Iris pigment epithelial cell (primary cell): ENCODE measurements around the gene C7orf33.

ENCODE experiments used
- DNase-seq: peaks from one replicate; pipeline ENCODE4 v3.0.0-alpha.2; 2011; ENCODE audit warnings: low read depth

C7orf33 gene

GRCh38 chr7:148626828-148627227 lies 36.3 kb downstream of the C7orf33 start:
- no peak for DNase-seq

- no peak for DNase-seq
Observed at GRCh38 chr7:148628011-148628410, 37.4 kb downstream of the C7orf33 start.

GRCh38 chr7:148630078-148630477 lies 39.5 kb downstream of the C7orf33 start:
- DNase-seq, result no peak

GRCh38 chr7:148633761-148634160 lies 43.2 kb downstream of the C7orf33 start:
- no peak for DNase-seq

- DNase-seq, result no peak
Observed at GRCh38 chr7:148637094-148637493, 46.5 kb downstream of the C7orf33 start.

GRCh38 chr7:148645898-148646297 lies 55.3 kb downstream of the C7orf33 start:
- DNase-seq, result no peak

- DNase-seq, result peak; percentile 67
Observed at GRCh38 chr7:148650232-148650858, 59.8 kb downstream of the C7orf33 start.

- no peak for DNase-seq
Observed at GRCh38 chr7:148652773-148653172, 62.2 kb downstream of the C7orf33 start.

- no peak for DNase-seq
Observed at GRCh38 chr7:148657929-148658328, 67.4 kb downstream of the C7orf33 start.

GRCh38 chr7:148661471-148661870 lies 70.9 kb downstream of the C7orf33 start:
- no peak for DNase-seq

GRCh38 chr7:148662646-148663045 lies 72.1 kb downstream of the C7orf33 start:
- no peak for DNase-seq

- DNase-seq, result peak; percentile 53
Observed at GRCh38 chr7:148664324-148664723, 73.8 kb downstream of the C7orf33 start.

GRCh38 chr7:148665221-148665620 lies 74.7 kb downstream of the C7orf33 start:
- no peak for DNase-seq
